ENCODE measurements around the gene SAP30L.

The SAP30L gene

GRCh38 chr5:154410008-154410407 is 35.8 kb upstream of the SAP30L start:
- DNase-seq (ENCODE audit: extremely low read depth, low read depth) = no peak
- TF ChIP-seq CTCF (IDR thresholded peaks at IDR 0.05; ENCODE audit: low read depth, low read length) = no peak

- no peak for TF ChIP-seq CTCF (IDR thresholded peaks at IDR 0.05; ENCODE audit: low read depth, low read length)
- no peak for DNase-seq (ENCODE audit: extremely low read depth, low read depth)
These were observed 35.0 kb upstream of the SAP30L start for GRCh38 chr5:154410786-154411185.

GRCh38 chr5:154411338-154411737 is 34.5 kb upstream of the SAP30L start:
- no peak for DNase-seq (ENCODE audit: extremely low read depth, low read depth)
- TF ChIP-seq CTCF (IDR thresholded peaks at IDR 0.05; ENCODE audit: low read depth, low read length) = no peak

- no peak for DNase-seq (ENCODE audit: extremely low read depth, low read depth)
- no peak for TF ChIP-seq CTCF (IDR thresholded peaks at IDR 0.05; ENCODE audit: low read depth, low read length)
These were observed 33.5 kb upstream of the SAP30L start for GRCh38 chr5:154412316-154412715.

GRCh38 chr5:154412925-154413324 is 32.9 kb upstream of the SAP30L start:
- DNase-seq (ENCODE audit: extremely low read depth, low read depth) = no peak
- TF ChIP-seq CTCF (IDR thresholded peaks at IDR 0.05; ENCODE audit: low read depth, low read length) = no peak

GRCh38 chr5:154415114-154415513 is 30.7 kb upstream of the SAP30L start:
- DNase-seq (ENCODE audit: extremely low read depth, low read depth) = no peak
- TF ChIP-seq CTCF (IDR thresholded peaks at IDR 0.05; ENCODE audit: low read depth, low read length) = no peak

GRCh38 chr5:154418344-154418820 is 27.4 kb upstream of the SAP30L start:
- no peak for TF ChIP-seq CTCF (IDR thresholded peaks at IDR 0.05; ENCODE audit: low read depth, low read length)
- no peak for DNase-seq (ENCODE audit: extremely low read depth, low read depth)
